ENCODE data around the gene PMEPA1. TPM values are rescaled to one million over a fixed set of nuclear protein-coding genes. Genes with fewer than 3 reads are reported as not detected.

Gene PMEPA1
- total RNA-seq, 3 donors from 2014 or later (not counting 1 experiment from before 2014, with no cell fraction given): 1.2 to 5.9 (median 2.4) TPM

- no peak for ATAC-seq
- H3K4me3 ChIP-seq (ENCODE audit: low read length): no peak overlapping the region
- intact Hi-C loops (cut with micrococcal nuclease): no loop called here
- no peak for DNase-seq
- no peaks in the 10 kb centered on the region for H3K4me1 Mint-ChIP-seq
- no peaks in the 10 kb centered on the region for H3K36me3 ChIP-seq (ENCODE audit: control insufficient read depth, insufficient read depth, low read length)
- H3K4me3 Mint-ChIP-seq: no peak overlapping the region
- no peaks in the 10 kb centered on the region for H3K4me1 ChIP-seq (ENCODE audit: control insufficient read depth, insufficient read depth, low read length)
- TF ChIP-seq, protein P1, sequence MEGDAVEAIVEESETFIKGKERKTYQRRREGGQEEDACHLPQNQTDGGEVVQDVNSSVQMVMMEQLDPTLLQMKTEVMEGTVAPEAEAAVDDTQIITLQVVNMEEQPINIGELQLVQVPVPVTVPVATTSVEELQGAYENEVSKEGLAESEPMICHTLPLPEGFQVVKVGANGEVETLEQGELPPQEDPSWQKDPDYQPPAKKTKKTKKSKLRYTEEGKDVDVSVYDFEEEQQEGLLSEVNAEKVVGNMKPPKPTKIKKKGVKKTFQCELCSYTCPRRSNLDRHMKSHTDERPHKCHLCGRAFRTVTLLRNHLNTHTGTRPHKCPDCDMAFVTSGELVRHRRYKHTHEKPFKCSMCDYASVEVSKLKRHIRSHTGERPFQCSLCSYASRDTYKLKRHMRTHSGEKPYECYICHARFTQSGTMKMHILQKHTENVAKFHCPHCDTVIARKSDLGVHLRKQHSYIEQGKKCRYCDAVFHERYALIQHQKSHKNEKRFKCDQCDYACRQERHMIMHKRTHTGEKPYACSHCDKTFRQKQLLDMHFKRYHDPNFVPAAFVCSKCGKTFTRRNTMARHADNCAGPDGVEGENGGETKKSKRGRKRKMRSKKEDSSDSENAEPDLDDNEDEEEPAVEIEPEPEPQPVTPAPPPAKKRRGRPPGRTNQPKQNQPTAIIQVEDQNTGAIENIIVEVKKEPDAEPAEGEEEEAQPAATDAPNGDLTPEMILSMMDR (IDR thresholded peaks at IDR 0.05): no peak
- no peaks in the 10 kb centered on the region for H3K27me3 Mint-ChIP-seq (ENCODE audit: low read depth in 2 of 2)
- H3K9me3 Mint-ChIP-seq: no peaks in the 10 kb centered on the region
- no peaks in the 10 kb centered on the region for H3K27me3 ChIP-seq (ENCODE audit: control insufficient read depth, insufficient read depth, low read length)
- no peak overlapping the region for H3K27ac Mint-ChIP-seq
- no peak overlapping the region for H3K27ac ChIP-seq (ENCODE audit: low read length)
- H3K9me3 ChIP-seq (ENCODE audit: control insufficient read depth, insufficient read depth, low read length): no peaks in the 10 kb centered on the region
- WGBS (ENCODE audit: insufficient coverage): 79% methylated on average over 21 of the region's 21 CpGs
- no peaks in the 10 kb centered on the region for H3K36me3 Mint-ChIP-seq
These were observed 43.5 kb downstream of the PMEPA1 start for GRCh38 chr20:57666106-57666833.

DNA sequence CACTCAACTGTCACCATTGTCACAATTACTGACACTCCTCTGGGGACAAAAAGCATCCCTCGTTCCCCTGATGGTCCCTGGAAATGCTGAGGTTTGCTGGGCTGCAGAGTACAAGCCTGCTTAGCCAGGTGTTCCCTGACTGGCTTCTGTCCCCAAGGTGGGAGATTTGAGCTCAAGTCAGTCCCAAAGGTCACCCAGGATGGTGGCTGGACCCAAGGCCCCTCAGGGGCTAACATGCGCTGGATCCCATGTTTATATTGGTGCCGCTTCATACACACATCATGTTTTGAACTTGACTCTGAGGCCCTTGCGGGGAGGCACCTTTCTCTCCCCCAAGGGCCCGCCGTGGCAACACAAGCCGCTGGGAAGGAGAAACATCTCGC, 44.2 kb downstream of the PMEPA1 start:
- TF ChIP-seq, protein P1 (IDR thresholded peaks at IDR 0.05): no peak
- Histone ChIP-seq H3K4me3 (ENCODE audit: low read length) (no peak overlapping the region), H3K36me3 (ENCODE audit: control insufficient read depth, insufficient read depth, low read length) (no peaks in the 10 kb centered on the region), H3K4me1 (ENCODE audit: control insufficient read depth, insufficient read depth, low read length) (no peaks in the 10 kb centered on the region), H3K9me3 (ENCODE audit: control insufficient read depth, insufficient read depth, low read length) (no peaks in the 10 kb centered on the region), H3K27ac (ENCODE audit: low read length) (no peak overlapping the region), H3K27me3 (ENCODE audit: control insufficient read depth, insufficient read depth, low read length) (no peaks in the 10 kb centered on the region)
- no peaks in the 10 kb centered on the region for H3K4me1 Mint-ChIP-seq
- ATAC-seq (no peak), DNase-seq (no peak)
- no peak overlapping the region for H3K4me3 Mint-ChIP-seq
- H3K27me3 Mint-ChIP-seq (ENCODE audit: low read depth in 2 of 2): peaks cover 0 to 3% of the 10 kb centered on the region in 2 donors
- intact Hi-C loops (cut with micrococcal nuclease): no loop called here
- no peaks in the 10 kb centered on the region for H3K36me3 Mint-ChIP-seq
- H3K9me3 Mint-ChIP-seq: no peaks in the 10 kb centered on the region
- WGBS (ENCODE audit: insufficient coverage): 99% methylated on average over 8 of the region's 8 CpGs
- H3K27ac Mint-ChIP-seq: no peak overlapping the region

DNA sequence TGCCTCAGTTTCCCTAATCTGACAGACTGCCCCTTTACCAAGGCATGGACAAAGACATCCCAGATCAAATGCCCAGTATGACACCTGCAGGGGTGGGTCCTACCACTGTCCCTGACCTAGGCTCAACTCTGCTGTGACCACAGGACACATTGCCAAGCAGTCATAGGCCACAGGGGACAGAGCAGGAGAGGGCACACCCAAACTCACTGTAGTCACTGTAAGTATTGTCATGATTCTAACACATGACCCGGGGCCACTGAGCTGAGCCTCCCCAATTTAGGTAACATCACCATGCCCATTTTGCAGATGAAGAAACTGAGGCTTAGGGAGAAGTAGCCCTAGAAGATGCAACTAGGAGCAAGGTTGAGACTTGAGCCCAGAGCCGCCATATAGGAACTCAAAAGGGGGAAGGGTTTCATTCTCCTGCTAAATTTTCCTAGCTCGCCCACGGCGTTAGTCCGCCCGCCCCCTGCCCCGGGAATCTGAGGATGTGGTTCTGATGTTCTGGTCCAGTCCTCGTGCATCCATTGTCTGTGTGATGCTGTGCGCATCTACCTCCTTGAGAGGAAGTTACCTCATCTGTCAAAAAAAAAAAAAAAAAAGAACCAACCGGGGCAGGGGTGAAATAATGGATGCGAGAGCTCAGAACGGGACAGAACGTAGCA, 44.8 kb downstream of the PMEPA1 start:
- 81% methylated on average over 13 of the region's 14 CpGs for WGBS (ENCODE audit: insufficient coverage)
- intact Hi-C loops (cut with micrococcal nuclease): no loop called here
- Histone ChIP-seq H3K27me3 (ENCODE audit: control insufficient read depth, insufficient read depth, low read length) (no peaks in the 10 kb centered on the region), H3K9me3 (ENCODE audit: control insufficient read depth, insufficient read depth, low read length) (no peaks in the 10 kb centered on the region), H3K4me3 (ENCODE audit: low read length) (no peak overlapping the region), H3K36me3 (ENCODE audit: control insufficient read depth, insufficient read depth, low read length) (no peaks in the 10 kb centered on the region), H3K4me1 (ENCODE audit: control insufficient read depth, insufficient read depth, low read length) (no peaks in the 10 kb centered on the region), H3K27ac (ENCODE audit: low read length) (no peak overlapping the region)
- TF ChIP-seq, protein P1 (IDR thresholded peaks at IDR 0.05): no peak
- no peak for ATAC-seq
- no peak for DNase-seq
- no peaks in the 10 kb centered on the region for H3K4me1 Mint-ChIP-seq
- no peaks in the 10 kb centered on the region for H3K36me3 Mint-ChIP-seq
- H3K9me3 Mint-ChIP-seq: no peaks in the 10 kb centered on the region
- no peak overlapping the region for H3K27ac Mint-ChIP-seq
- no peak overlapping the region for H3K4me3 Mint-ChIP-seq
- peaks cover 0 to 8% of the 10 kb centered on the region in 2 donors for H3K27me3 Mint-ChIP-seq (ENCODE audit: low read depth in 2 of 2)

All from natural killer cell (primary cell).